Measurements from ENCODE around the gene CCRL2.
"Not testable (repeated sequence)": the region's sequence is repeated elsewhere in the genome, so short reads cannot be mapped to it uniquely, and the experiment has no call there.

Gene CCRL2

DNA sequence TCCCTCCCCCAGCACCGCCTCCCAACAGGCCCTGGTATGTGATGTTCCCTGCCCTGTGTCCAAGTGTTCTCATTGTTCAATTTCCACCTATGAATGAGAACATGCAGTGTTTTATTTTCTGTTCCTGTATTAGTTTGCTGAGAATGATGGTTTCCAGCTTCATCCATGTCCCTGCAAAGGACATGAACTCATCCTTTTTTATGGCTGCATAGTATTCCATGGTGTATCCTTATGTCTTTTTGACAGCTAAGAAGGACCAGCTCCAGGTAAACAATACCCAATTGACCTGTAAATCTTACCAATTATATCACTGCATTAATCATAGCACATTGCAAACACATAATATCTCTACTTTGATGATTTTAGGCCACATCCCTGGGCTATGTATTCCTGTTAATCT is 23.8 kb downstream of the CCRL2 start:
- DNase-seq = not testable (repeated sequence)

DNA sequence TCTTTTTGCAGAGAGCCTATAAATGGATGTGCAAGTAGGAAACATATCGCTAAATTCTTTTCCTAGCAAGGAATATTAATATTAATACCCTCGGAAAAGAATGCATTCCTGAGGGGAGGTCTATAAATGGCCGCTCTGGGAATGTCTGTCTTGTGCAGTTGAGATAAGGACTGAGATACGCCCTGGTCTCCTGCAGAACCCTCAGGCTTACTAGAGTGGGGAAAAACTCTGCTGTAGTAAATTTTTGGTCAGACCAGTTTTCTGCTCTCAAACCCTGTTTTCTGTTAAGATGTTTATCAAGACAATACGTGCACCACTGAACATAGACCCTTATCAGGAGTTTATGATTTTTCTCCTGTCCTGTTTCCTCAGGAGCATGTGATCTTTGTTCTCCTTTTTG is 24.8 kb downstream of the CCRL2 start:
- not testable (repeated sequence) for DNase-seq

DNA sequence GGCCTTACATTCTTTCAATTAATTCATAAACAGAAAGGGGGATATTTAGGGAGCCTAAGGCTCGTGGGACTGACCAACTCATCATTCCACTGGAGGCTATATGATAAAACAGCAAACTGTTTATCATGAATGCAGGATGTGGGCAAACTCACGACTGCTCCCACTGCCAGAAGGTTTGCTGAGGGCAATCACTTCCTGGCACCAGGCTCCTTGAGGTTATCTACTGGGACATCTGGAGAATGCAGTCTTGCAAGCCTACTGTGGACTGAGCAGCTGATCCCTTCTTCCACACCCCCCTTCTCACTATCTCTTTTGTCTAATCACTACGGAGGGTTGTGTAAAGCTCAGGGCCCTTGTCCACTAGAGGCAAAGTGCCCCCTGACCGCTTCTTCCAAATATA is 26.1 kb downstream of the CCRL2 start:
- DNase-seq = not testable (repeated sequence)

DNA sequence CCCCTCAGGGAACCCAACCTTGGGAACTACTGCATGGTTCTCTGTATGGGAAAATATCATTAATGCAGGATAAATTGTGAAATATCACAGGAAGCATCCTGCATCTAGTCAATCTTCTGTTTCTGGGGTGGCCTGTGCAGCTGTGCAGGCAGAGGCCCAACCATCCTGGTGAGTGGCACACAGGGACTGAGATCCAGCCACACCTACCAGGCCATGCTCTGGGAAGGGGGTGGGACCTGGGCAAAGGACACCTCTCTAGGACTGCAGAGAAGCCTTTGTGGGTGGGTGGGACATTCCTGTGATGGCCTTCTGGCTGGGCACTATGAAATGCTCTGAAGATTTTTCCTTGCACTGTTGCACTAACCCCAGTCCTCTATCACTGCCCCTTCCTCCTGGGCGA is 26.8 kb downstream of the CCRL2 start:
- DNase-seq = no peak

DNA sequence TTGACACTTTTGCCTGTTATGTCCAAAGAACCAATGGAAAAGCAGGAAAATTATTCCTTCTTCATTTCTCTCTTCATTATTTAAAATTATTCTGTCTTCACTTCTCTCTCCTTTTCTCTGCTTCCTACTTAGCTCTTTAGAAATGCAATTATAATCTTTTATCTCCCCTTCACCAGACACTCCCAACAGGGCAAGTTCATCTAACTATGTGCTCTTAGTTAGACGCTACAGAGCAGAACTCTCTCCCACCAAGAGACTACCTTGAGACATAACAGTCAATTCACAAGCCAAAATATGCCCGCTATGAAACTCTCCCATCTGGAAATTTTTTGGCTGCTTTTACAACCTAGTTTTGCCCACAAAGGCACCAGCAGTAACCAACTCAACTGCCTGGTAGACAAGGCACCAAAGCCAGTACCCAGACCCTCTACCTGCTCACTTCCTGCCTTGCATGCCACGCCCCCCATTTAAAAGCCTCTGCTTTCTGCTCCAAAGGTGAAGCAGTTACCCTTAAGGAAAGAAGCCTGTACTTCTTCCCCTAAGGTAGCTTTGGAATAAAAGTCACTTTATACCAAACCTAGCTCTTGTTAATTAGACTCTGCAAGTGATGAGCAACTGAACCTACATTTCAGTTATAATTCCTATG is 28.1 kb downstream of the CCRL2 start:
- DNase-seq = no peak

DNA sequence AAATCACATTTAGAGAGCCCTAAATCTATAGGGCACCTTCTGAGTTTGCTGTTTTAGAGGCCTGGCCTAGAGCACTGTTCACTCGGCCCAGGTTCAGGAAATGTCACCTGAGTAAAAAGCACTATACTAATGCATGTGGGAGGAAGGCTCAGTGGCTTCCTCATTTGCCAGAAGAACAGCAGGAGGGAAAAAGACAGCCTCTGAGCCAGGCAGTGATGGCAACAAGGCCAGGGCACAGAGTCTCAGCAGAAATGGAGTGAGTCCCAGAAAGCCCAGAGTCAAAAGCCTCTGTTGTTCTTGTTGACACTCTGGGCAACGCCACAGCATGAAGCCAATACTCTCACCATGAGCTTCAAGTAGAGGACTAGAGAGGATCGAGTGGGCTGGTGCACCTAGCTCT is 31.8 kb downstream of the CCRL2 start:
- DNase-seq = no peak

DNA sequence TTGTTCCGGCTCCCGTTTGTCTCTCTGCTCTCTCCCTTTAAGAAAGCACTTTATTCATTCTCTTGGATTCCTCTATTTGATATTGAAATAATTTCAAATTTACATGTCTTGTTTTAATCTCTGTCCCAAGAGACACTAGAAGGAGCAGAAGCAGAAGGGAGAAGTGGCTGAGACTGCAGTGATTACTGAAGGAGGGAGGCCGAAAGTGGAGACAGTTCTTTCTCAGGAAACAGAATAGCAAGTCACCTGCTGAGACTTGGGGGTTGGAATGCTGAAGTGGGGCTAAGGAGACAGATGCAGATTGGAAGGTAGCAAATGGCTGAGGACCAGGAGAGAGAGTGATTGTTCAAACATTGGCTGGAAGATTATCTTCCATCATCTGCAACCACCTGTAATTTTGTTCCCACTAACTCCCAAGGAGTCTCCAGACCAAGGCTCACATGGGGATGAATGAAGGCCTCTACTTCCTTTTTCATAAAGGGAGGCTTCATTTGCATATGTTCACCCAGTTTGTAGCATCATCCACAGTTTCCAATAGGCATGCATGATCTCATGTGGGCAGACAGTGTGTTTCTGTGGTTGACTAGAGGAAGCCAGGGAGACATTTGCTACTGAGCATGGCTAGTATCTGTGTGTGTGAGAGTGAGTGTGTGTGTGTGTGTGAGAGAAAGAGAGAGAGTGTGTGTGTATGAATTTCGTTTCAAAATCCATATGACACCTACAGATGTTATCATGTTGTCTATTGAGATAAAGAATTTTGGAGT is 33.7 kb downstream of the CCRL2 start:
- no peak for DNase-seq

DNA sequence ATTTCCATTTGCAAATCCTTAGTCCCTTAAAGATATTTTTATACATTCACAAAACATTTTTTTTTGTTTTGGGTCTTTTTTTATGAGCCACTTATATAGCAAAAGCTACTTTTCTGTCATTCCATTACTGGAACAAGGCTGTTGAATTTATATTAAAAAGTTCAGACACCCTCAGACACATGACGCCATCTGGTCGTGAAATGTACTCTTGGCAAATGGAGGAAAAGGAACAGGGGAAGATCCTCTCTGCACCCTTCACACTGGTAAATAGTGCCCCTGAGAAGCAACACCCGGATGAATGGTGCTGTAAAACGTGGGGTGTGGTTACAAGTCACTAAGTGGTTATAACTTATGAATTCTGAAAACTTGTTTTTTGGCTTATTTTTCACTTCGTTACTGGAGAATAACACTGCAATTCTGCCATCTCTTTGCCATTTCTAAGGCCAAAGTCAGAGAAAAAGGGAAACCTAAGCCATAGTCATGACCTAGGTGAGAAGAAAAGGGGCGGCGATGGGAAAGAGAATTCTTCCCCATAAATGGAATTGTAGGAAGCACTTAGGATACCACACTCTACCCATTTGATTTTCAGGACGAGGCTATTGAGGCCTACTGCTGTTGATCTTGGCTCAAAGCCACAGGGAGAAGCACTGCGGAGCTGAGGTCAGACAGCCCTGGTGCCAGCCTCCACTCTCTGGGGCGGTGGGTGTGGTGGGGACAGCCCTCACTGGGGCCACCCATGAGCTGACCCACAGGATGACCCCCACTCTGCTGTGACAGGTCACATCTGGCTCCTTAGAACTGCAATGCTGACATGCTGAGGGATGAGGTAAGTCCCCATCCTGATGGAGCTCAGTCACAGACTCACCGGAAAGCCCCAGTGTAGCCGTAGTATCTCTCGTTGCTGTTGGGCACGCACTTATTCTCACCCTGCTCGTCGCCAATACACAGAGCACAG is 35.8 kb downstream of the CCRL2 start:
- no peak for DNase-seq

DNA sequence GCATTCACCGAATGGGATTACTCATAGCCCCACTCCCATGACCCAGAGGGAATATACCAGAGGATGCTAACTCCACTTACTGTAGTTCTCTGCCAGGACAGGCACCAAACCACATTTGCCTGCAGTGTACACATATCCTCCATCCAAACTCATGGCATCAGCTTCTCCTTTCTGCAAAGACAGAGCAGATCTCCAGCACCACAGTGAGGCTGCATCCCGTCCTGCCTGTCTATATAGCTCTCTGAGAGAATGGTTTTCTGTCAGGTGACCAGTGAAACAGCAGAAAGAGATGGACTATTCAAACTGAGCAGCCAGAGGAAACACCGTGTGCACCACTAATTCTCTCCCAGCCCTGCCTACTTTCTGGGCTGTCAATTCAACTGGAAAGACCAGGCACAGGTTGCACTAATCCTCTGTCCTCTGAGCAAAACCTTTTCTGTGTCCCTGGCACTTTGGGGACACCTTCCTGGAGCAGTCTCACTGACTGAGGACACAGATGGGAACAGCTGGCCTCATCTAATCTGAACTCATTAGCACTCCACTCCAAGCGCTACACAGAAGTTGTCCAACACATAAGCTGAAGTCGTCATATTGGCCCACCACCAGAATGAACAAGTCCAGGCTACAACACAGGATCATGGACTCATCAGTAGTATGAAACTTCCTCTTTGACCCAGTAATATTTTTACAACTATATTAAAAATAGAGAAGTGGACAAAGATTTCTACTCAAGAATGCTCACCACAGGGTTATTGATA is 40.3 kb downstream of the CCRL2 start:
- no peak for DNase-seq

DNA sequence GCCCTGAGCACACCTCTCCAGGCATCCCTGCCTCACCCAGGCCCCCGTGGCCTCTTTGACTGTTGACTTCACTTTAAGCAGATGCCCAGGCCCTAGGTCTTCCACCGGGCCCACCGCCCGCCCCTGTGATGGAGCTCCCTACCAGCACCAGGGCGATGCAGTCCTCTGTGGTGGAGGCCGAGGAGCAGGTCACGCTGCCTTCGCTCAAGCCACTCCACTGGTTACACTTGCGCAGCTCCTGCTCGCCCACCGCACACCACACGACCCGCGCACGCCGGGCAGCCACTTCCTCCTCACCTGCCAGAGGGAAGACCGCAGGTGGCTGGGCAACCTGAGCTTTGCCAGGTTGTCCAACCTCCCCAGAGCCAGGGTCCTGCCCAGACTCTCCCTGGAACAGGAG is 41.7 kb downstream of the CCRL2 start:
- DNase-seq = no peak

DNA sequence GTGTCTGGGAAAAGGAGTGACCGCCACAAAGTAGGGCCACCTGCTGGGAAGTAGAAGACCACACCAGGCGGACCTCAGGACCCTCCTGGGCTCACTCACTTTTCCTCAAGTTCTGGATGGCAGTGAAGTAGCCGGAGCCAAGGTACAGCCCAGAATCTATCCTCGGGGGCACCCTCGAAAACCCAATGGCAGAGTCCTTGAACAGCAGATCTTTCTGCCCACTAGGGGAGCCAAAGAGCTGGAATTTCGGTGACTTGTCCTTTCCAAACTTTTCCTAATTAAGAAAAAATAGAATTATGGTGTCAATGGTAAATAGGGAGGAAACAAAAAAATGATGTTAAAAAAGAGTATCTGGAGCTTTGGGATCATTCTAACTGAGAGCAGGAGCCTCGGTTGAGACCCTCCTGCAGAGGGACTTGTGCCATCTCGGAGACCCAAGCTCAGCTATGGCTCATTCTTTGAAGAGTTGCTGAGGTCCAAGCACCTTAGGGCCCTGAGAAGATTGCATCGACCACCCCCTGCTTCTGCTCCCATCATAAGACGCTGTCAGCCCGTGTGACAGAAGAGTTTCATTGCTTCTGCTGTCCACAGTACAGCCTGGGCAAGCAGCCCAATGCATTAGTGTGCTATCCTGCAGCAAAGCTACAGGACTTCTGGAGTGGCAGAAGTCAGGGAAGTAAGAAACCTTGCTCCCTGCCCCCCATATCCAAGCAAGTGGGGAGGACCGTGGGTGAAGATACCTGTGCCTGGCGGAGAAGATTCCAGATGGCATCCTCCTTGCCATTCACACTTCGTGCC is 42.9 kb downstream of the CCRL2 start:
- DNase-seq = no peak

DNA sequence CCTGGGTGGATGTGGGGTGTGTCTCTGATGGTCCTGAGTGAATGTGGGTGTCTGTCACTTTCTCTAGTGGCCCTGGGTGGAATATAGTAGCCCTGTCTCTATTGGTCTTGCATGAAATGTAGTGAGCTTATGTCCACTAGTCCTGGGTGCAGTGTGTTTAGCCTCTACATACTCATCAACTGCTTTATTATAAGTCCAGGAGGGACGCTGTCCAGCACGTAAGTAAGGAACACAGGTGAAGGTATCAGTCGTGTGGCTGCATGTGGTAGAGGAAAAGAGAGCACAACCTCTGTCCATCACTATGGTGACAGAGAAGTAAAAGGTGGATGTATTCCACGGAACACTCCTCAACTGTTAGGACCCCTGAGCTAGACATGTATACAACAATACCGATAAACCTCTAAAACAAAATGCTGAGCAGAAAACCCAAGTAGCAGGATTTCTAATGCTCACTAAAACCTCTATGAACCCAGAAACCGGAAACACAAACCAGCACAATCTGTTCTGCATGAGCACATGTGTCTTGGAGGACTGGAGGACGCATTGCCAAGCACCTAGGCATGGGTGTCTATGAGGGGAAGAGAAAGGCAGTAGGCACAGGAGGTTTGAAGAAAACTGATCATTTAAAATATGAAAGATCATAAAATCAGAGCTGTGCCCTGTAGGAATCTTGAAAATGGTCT is 46.6 kb downstream of the CCRL2 start:
- DNase-seq = no peak

DNA sequence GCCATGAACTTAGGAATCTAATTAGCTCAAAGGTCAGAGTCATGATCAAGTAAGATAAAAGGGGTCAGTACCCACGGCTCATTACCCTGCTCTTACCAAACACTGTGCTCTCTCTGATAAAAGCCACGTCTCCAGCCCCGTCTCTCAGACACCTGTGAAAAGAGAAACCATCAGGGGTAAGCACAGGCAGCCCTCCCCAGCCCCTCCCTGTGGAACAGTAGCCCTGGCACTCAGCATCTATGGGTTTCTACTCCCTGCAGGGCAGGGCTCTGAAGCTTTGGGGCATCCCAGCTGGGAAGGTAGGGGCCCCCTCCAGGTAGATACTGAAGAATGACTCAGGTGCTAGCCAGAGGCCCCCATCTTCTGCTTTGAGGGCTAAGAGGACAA is 47.1 kb downstream of the CCRL2 start:
- DNase-seq = no peak

DNA sequence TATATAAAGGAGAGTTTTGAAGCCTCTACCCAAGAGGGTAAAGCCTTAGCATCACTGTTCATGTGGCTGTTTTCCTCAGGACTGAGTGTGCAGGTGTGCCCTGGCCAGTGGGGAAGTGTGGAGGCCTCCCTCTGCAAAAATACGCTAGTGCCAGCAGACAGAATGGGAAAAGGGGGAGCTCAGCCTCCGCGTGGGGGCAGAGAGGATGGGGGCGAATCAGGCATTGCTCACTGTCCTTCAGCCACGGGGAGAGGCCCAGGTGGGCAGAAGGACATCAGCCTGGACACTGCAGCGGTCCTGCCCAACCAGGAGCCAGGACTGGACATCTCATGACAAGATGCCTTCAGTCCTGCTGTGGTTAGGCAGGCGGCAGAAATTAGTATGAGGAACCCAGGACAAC is 47.5 kb downstream of the CCRL2 start:
- DNase-seq = no peak

DNA sequence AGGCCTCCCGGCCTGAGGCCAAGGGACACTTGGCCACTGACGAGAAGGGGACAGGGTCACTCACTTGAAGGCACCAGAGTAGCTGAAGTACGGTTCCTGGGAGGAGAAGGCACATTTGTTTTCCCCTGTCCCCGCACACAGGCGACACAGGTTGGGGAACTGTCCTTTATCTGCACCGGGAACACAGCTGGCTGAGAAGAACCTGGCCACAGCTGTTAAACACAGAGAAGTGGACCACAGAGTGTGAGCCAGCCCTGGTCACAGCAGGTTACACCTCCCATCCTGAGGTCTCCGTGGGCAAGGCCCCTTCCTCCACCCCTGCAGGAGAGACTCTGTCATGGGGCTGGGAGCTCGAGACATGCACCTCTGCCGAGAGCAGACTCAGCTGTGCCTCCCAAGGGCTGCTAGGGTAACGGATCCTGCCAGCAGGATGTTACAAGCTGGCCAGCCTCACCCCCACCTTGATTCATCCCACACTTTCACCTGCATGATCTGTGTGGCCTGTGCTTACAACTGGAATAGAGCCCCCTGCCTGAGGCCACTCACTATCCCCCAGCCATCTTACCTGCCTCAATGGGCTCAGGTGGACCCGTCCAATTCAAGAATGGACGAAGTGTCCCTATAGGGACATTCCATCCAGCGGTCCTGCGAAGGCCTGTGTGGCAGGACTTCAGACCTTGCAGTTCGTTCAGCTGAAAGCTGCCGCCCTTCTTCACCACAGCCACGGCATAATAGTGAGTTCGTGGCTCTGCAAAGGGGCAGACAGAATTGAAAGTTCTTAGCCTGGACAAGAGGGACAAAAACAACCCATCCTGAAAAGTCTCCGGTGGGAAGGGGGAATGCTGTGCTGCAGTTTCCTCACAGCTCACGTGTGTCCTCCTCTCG is 48.4 kb downstream of the CCRL2 start:
- DNase-seq = no peak

DNA sequence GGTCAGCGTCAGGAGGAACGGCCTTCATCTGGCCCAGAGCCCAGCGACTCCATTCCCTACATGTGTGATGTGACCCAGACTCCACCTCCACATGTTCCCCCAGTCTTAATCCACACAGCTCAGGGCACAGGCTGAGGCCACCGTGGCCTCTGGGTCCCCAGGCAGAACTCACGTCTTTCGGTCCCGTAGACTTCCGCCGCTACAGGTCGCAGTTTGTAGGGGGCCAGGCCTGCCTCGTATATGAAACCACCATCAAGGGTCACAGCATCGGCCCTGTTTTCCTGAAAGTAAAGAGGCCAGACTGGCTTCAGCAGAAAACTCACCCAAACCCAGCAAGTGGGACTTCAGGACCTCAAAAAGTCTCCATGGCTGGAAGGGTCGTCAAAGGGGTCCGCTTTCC is 49.1 kb downstream of the CCRL2 start:
- DNase-seq = no peak
